Hematopoietic multipotent progenitor cell treated with erythropoietin and hydrocortisone succinate and interleukin-3 and kit ligand, for 15 days (in vitro differentiated cells): ENCODE measurements around the gene OVOL3.
"Not testable (repeated sequence)": the region's sequence is repeated elsewhere in the genome, so short reads cannot be mapped to it uniquely, and the experiment has no call there.

Experiments
- DNase-seq: peaks from one replicate; pipeline ENCODE4 v3.0.0-alpha.2; 2015; ENCODE audit warnings: low spot score

OVOL3 gene

DNA sequence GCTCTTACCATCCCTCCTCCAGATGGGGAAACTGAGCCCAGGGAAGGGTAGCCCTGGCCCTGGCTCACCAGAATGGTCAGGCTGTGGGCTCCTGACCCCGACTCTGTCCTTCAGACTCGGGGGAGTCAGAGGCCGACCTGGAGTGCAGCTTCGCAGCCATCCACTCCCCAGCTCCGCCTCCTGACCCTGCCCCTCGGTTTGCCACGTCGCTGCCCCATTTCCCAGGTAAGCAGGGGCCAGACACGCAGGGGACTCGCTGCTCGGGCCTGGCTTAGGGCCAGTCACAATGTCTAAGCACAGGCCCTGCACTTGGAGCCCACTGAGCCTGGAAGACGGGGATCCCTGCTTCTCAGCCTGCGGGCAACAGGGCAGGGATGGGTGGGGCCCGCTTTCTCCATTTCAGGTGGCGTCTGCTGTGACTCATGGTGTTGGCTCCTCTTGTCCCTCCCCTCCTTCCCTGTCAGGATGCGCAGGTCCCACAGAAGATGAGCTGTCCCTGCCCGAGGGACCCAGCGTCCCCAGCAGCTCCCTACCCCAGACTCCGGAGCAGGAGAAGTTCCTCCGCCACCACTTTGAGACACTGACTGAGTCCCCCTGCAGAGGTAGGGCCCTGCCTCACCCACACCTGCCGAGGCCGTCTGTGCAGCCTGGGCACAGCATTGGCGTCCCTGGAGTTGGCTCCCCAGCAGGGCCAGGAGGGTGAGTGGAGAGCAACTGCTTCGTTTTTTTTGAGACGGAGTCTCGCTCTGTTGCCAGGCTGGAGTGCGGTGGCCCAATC, 9.2 kb upstream of the OVOL3 start:
- no peak for DNase-seq

DNA sequence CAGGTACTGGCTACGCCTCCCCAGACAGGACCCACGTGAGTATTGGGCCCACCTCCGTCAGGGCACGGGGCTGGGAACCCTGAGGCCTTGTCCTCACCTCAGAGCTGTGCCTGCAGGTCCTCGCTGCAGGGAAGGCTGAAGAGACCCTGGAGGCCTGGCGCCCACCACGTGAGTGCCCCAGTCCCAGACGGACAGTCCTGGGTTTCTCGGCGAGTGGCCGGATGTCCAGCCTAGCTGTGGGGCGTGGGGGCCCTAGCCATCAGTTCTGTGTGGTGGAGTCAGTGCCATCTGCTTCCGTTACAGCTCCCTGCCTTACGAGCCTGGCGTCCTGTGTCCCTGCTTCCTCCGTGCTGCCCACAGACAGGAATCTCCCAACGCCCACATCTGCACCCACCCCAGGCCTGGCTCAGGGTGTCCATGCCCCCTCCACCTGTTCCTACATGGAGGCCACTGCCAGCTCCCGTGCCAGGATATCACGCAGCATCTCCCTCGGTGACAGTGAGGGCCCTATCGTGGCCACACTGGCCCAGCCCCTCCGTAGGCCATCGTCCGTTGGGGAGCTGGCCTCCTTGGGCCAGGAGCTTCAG, 7.8 kb upstream of the OVOL3 start:
- DNase-seq, result no peak

DNA sequence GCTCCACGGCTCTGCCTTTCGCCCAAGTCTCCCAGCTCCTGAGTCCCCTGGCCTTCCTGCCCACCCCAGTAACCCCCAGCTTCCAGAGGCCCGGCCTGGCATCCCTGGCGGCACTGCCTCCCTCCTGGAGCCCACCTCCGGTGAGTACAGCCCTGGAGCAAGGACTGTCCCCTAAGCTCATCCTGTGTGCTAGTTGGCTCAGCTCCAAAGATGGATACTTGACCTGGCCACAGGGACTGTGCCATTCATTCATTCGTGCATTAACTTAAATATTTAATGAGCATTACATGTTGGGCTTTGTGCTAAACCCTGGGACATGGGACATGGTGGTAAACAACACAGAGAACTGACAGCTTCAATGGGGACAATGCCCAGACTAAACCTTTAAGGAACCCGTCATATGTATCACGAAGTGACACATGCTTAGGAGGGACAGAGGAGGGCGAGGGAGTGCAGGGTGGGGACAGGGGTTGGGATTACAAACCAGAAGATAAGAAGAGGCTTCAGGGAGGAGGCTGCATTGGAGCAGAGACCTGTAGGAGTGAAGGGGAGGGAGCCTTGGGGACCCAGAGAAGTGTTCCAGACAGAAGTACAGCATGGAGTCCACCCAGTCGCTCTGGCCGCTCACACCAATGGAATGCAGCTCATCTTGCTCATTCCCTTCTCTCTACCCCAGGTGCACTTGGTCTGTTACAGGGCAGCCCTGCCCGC, 6.9 kb upstream of the OVOL3 start:
- DNase-seq, result peak; percentile 84

DNA sequence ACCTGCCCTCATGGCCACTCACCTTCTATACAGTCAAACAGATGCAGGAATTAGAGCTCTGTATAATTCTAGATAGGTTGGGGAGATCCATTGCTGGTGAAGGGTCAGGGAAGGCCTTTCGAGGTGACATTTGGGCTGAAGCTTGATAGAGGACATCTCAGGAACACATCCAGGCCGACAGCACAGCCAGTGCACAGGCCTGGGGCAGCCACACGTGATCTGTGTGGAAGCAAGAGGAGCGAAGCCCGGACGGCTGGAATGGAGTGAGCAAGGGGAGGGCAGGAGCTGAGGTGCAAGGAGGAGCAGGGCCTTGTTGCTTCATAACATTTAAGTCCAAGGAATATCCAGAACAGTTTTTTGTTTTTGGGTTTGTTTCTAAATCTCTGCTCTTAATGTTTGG, 4.5 kb upstream of the OVOL3 start:
- DNase-seq, result no peak

DNA sequence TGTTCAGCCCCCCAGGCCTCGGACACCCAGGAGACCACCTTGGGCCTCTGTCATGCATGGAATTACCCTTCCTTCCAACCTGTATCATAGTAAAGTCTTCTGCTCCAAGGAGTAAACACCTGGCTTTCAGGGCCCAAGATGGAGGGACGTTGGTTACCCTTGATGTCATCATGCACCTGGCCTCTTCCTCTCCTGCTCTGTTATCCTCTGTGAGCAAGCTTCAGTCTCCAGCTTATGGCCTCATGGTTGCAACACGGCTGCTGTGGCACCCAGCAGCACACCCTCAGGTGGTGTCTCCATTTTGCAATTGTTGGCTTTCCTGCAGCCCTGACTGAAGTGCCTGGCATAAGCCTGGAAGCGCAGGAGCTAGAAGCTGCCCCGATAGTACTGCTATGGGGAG, 4.0 kb upstream of the OVOL3 start:
- DNase-seq, result no peak

DNA sequence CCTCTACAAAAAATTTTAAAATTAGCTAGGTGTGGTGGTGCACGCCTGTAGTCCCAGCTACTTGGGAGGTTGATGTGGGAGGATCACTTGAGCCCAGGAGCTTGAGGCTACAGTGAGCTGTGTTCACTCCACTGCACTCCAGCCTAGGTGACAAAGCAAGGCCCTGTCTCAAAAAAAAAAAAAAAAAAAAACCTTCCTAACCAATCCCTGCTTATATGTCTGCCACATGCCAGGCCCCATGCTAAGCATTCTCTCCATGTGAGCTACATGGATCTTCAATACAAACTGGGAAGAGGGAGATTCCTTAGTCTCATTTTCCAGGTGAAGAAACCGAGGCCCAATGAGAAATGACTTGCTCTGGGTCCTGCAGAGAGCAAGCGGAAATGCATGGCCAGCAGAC, 2.3 kb upstream of the OVOL3 start:
- DNase-seq, result no peak

DNA sequence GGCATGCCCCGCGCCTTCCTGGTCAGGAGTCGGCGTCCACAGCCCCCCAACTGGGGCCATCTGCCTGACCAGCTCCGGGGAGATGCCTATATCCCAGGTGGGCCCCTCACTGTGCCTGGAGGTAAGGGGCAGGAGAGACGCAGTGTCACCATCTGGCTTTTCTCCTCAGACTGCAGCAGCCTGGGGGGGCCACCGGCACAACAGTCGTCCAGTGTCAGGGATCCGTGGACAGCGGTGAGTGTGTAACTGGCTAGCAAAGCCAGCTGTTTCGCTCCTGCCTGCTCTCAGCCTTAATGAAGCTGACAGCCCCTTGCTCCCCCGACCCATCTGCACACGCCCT, 227 bp downstream of the OVOL3 start:
- no peak for DNase-seq

DNA sequence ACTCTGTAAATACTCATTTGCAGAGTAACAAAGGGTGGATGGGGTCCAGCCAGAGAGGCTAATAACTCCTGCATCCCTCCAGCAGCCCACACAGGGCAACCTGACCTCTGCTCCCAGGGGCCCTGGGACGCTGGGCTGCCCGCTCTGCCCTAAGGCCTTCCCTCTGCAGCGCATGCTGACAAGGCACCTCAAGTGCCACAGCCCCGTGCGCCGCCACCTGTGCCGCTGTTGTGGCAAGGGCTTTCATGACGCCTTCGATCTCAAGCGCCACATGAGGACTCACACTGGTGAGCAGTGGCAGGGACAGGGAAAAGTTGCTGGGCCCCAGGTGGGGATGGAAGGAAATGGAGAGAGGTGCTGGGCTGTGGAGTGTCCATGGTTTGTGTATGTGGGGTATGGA, 1.7 kb downstream of the OVOL3 start:
- no peak for DNase-seq

DNA sequence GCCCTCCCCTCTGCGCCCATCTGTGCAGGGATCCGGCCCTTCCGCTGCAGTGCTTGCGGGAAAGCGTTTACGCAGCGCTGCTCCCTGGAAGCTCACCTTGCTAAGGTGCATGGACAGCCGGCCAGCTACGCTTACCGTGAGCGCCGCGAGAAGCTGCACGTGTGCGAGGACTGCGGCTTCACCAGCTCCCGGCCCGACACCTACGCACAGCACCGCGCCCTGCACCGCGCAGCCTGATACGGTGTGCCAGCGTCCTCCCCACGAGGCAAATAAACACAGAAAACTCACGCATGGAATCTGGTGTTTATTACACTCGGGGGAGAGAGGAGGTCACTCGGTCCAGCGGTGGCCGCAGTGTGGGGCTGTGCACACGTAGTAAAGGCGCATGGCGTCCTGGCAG, 2.5 kb downstream of the OVOL3 start:
- no peak for DNase-seq

DNA sequence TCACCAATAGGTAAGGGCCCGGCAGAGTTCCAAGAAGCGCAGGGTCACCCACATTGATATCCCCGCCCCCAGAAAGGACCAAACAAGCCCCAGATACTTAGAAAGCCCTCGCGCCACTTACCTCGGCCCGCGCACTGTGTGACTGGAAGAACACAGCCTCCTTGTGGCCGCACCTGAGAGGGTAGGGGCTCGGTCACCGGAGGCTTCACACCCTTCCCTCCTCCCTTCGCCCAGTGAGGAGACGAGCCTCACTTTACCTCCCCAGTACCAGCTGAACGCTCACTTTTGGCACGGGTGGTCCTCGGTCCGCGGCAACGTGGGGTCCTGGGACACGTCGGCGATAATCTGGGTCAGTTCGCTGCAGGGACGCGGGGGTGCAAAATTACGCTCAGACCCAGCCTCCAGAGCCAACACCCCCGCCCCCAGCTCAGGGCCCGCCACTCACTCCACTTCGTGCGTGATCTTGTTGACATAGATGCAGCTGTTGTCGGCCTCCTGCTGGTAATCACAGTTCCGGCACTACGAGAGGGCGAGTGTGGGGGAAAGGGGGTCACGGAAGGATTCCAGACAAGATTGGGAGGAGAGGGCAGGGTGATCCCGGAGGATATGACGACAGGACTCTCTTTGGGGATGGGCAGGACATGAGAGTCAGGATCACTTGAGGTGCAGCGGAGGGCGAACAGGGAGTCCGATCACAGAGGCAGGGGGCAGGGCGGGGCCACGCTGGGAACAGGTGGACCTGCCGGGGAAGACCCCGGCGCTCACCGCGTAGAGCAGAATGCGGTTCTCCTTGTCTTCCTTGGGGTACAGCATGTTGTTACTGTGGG, 3.2 kb downstream of the OVOL3 start:
- peak; percentile 28 for DNase-seq

DNA sequence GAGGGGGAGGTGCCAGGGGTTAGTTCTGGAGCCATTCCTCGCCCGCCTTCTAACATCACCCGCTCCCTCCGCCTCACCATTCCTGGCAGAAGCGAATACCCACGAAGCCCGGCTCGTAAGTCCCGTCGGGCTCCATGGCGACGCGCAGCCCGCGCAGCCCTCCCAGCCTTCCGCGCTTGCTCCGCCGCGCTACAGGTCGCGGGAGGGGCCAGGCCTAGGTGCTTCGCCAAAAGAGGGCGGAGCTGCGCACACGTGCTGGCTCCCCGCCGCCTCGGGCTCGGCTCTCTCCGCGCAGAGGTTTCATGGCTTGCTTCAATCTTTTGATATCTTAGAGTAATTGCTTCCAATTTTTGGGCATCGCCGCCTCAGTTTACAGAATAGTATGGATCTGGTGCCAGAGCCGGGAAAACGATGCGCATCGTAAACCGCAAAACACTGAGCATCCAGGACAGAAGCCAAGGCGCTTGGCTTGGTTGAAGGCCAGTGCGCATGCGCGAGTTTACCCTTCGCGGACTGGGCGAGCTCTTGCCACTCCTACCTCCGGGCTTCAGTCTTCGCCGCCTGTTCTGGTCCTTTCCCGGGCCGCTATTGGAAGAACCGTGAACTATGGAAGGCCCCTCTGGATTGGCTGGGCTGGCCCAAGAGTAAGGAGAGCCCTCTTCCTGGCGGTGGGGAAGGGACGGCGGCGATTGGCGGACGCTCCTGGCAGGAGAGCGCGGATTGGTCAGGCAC, 3.9 kb downstream of the OVOL3 start, which contains the start of gene POLR2I:
TSS of gene POLR2I (minus strand) at position 155 of the 732 bp plus-strand sequence. CDS start at position 136, 19 bp downstream.
- peak; percentile 94 for DNase-seq

DNA sequence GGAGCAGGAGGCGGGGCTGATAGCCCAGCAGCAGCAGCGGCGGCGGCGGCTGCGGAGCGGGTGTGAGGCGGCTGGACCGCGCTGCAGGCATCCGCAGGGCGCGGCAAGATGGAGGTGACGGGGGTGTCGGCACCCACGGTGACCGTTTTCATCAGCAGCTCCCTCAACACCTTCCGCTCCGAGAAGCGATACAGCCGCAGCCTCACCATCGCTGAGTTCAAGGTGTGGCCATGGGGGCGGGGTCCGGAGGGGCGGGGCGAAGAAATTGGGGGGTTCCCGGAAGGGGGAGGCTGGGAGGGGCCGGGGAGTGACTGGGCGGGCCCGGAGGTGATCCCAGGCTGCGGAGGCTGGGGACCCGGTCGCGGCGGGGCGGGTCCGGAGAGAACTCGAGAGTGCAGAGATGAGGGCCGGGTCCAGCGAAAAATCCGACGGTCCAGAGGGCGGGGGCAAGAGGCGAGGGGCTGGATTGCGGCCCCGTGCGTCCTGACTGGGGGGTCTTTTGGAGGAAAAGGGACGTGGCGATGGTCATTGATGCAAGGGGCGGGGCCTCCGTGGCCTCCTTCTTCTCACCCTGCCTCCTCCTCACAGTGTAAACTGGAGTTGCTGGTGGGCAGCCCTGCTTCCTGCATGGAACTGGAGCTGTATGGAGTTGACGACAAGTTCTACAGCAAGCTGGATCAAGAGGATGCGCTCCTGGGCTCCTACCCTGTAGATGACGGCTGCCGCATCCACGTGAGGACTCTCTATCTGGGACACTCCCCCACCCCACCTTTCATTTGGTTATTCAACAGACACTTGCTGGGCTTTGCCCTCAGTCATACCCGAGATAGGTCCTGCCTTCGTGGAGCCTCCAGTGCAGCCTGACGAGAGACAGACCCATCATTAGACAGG, 4.8 kb downstream of the OVOL3 start, which contains the start of gene TBCB:
TSS of gene TBCB (plus strand) at position 16 of the 891 bp plus-strand sequence. CDS start at position 109, 93 bp downstream.
- DNase-seq, result no peak

DNA sequence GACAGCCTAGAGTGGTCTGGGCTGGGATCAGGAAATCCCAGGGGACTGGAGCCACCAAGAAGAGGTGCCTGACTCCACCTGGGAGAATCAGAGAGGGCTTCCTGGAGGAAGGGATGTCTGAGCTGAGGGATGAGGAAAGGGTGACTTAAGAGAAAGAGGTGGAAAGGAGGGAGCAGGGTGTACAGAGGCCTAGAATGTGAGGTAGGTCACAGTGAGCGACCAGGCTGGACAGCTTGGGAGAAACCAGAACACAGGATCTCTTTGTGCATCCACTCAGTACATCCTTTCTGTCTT, 5.3 kb downstream of the OVOL3 start:
- DNase-seq, result no peak

DNA sequence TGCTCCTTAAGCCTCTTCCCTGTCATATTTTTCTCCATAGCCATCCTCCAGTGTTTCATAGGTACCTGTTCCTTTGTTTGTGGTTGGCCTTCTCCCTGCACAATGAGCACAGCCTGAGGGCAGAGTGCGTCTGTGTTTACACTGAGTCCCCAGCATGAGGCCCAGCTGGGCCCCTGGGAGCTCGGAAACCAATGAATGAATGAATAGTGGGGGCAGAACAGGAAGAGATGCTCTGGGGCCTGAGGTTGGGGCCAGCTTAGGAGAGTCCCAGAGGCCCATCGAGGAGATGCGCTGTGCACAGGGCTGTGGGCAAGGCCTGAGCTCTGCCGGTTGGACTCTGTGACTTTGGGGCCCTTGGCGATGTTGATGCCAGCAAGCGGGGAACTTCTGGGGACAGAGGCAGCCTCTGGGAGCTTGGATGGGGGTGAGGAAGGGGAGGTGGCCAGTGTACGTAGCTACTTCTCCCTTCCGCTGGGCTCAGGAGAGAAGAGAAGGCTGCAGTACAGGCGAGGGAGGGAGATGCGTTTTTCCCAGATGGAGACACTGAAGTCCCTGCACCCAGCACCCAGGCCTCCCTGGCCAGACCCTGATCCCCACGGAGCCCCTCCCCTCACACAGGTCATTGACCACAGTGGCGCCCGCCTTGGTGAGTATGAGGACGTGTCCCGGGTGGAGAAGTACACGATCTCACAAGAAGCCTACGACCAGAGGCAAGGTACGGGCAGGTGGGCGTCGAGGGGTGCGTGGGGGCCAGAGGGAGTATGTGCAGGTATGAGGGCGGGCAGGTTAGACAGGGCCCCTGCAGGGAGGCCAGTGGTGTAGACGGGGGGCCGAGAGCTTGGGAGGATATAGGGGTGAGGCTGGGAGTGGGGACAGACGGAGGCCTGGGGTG, 9.4 kb downstream of the OVOL3 start:
- no peak for DNase-seq

DNA sequence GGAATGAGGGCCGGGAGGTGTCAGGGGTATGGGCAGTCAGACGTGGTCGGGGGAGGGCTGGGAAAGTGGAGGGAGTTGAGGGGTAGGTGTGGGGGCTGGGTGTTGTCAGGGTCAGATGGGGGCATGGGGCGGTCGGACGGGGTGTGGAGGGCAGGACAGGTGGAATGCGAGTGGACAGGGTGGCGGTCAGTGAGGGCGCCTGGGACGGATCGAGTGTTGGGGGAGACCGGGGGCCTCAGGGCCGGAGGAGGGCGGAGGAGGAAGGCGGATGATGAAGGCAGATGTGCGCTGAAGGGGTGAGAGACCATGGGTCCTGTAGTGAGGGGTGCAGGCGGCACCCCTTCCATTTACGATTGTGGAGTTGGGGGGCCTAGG, 10.0 kb downstream of the OVOL3 start:
- no peak for DNase-seq

DNA sequence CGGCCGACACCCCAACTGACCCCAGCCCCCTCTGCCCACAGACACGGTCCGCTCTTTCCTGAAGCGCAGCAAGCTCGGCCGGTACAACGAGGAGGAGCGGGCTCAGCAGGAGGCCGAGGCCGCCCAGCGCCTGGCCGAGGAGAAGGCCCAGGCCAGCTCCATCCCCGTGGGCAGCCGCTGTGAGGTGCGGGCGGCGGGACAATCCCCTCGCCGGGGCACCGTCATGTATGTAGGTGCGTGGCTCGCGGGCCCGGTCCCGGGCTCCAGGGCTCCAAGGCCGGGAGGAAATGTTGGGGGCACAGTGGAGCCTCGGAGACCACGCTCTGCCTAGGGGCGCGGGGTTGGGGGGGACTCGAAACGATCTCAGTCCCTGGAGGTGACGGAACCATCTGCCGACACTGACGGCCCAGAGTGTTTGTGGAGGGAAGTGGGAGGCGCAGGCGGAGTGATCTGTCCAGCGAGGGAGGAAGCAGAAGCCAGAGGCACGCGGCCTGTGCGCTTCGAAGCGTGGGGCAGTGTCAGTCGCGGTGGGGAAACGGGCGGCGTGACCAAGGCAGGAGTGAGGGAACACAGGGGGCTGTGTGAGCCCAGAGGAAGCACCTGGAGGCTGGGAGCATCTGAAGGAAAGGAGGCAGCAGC, 10.7 kb downstream of the OVOL3 start:
- no peak for DNase-seq

DNA sequence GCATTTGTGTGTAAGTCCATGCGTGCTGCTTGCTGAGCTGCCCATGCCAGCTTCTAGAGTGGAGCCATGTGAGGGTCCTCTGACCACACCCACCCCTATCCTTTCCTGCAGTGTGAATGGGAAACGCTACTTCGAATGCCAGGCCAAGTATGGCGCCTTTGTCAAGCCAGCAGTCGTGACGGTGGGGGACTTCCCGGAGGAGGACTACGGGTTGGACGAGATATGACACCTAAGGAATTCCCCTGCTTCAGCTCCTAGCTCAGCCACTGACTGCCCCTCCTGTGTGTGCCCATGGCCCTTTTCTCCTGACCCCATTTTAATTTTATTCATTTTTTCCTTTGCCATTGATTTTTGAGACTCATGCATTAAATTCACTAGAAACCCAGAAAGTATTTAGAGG, 14.6 kb downstream of the OVOL3 start:
- no peak for DNase-seq

DNA sequence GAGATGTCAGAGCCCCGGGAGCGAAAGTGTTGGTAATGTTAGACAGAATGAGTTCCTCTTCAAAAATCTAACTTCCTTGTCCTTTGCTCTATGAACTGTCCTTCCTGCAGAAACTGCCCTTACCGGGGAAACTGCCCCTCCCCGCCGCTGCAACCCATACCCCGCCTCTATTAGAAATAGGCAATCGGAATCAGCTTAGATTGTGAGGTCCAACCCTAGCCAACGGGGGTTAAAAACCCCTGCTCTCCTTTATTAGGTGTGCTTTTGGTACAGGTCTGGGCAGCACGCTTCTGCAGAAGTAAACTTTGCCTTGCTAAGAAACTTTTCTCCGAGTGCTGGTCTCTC, 17.4 kb downstream of the OVOL3 start:
- no peak for DNase-seq

DNA sequence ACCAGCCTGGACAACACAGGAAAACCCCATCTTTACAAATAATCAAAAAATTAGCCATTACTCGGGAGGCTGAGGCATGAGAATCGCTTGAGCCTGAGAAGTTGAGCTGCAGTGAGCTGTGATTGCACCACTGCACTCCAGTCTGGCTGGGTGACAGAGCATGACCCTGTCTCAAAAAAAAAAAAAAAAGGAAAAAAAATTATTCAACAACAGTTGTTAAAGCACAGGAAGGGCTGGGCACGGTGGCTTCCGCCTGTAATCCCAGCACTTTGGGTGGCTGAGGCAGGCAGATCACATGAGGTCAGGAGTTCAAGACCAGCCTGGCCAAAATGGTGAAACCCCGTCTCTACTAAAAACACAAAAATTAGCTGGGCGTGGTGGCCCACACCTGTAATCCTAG, 20.3 kb downstream of the OVOL3 start:
- DNase-seq, result not testable (repeated sequence)
